Fibroblast of pulmonary artery (primary cell): ENCODE results near the gene DST.
A peak's percentile ranks its signal among the peaks of the same experiment; 100 is the strongest.

ENCODE experiments used
- DNase-seq: peaks from one replicate; pipeline ENCODE4 v3.0.0-alpha.2; 2010; ENCODE audit warnings: low read depth
- H3K4me3 ChIP-seq: replicated peaks from 2 replicates; pipeline ENCODE4 v1.5.1; 2011; ENCODE audit warnings: low read depth, mild to moderate bottlenecking, control low read depth, low read length, moderate library complexity
- CTCF ChIP-seq: IDR thresholded peaks from 2 replicates; pipeline ENCODE4 v1.5.1; 2011; ENCODE audit warnings: mild to moderate bottlenecking, control low read depth, low read length, inconsistent platforms; ENCODE audit errors: missing control alignments

DST gene

GRCh38 chr6:56514395-56514794, 128.3 kb downstream of the DST start:
- no peak overlapping the region for H3K4me3 ChIP-seq
- TF ChIP-seq CTCF: no peak
- no peak for DNase-seq

GRCh38 chr6:56513631-56514030, 129.1 kb downstream of the DST start:
- H3K4me3 ChIP-seq: no peak overlapping the region
- no peak for DNase-seq
- no peak for TF ChIP-seq CTCF

GRCh38 chr6:56511591-56511990, 131.1 kb downstream of the DST start:
- no peak for DNase-seq
- no peak for TF ChIP-seq CTCF
- no peak overlapping the region for H3K4me3 ChIP-seq

- no peak overlapping the region for H3K4me3 ChIP-seq
- no peak for TF ChIP-seq CTCF
- peak; percentile 59 for DNase-seq
Observed at GRCh38 chr6:56510984-56511531, 131.6 kb downstream of the DST start.

- TF ChIP-seq CTCF: no peak
- H3K4me3 ChIP-seq: no peak overlapping the region
- no peak for DNase-seq
Observed at GRCh38 chr6:56509031-56509430, 133.7 kb downstream of the DST start.

- DNase-seq: no peak
- no peak overlapping the region for H3K4me3 ChIP-seq
- no peak for TF ChIP-seq CTCF
Observed at GRCh38 chr6:56507517-56507916, 135.2 kb downstream of the DST start.

- DNase-seq: no peak
- no peak for TF ChIP-seq CTCF
- H3K4me3 ChIP-seq: no peak overlapping the region
Observed at GRCh38 chr6:56505512-56506260, 137.0 kb downstream of the DST start.
